HUES48 (cell line): ENCODE data around the gene HS6ST2.
A peak's percentile ranks its signal among the peaks of the same experiment; 100 is the strongest.

ENCODE experiments used
- H3K27ac ChIP-seq: one replicate; pipeline ENCODE4 v1.7.0; 2013; ENCODE audit warnings: low read depth, low read length, inconsistent platforms
- H3K27me3 ChIP-seq: 2 replicates; pipeline ENCODE4 v1.6.1; 2013; ENCODE audit warnings: mild to moderate bottlenecking, low read length; ENCODE audit not compliant: control insufficient read depth, insufficient read depth
- H3K36me3 ChIP-seq: 2 replicates; pipeline ENCODE4 v1.6.1; 2013; ENCODE audit warnings: low read length; ENCODE audit not compliant: control insufficient read depth, insufficient read depth
- H3K4me1 ChIP-seq: 2 replicates; pipeline ENCODE4 v1.6.1; 2013; ENCODE audit warnings: mild to moderate bottlenecking, low read length; ENCODE audit not compliant: control insufficient read depth, insufficient read depth
- H3K4me3 ChIP-seq: 2 replicates; pipeline ENCODE4 v1.5.1; 2013; ENCODE audit warnings: mild to moderate bottlenecking, low read depth, low read length
- H3K9ac ChIP-seq: 2 replicates; pipeline ENCODE4 v1.6.1; 2013; ENCODE audit warnings: mild to moderate bottlenecking, low read depth, low read length, moderate library complexity
- H3K9me3 ChIP-seq: 2 replicates; pipeline ENCODE4 v1.6.1; 2013; ENCODE audit warnings: low read length; ENCODE audit not compliant: control insufficient read depth, insufficient read depth

HS6ST2 gene

GRCh38 chrX:132676102-132676501, 282.3 kb downstream of the HS6ST2 start:
- Histone ChIP-seq H3K9me3 (peaks cover 2% of the 10 kb centered on the region; the same call in 1 of the 2 replicates), H3K9ac (no peak overlapping the region), H3K4me1 (peaks cover 37% of the 10 kb centered on the region), H3K36me3 (no peaks in the 10 kb centered on the region), H3K27me3 (peaks cover 69% of the 10 kb centered on the region), H3K4me3 (no peak overlapping the region), H3K27ac (peak overlapping the region; percentile 24)

- Histone ChIP-seq H3K9ac (no peak overlapping the region), H3K4me1 (peaks cover 51% of the 10 kb centered on the region), H3K27ac (no peak overlapping the region), H3K9me3 (no peaks in the 10 kb centered on the region), H3K27me3 (peaks cover 94% of the 10 kb centered on the region), H3K4me3 (no peak overlapping the region), H3K36me3 (no peaks in the 10 kb centered on the region)
These were observed 285.1 kb downstream of the HS6ST2 start for GRCh38 chrX:132673331-132673730.

DNA sequence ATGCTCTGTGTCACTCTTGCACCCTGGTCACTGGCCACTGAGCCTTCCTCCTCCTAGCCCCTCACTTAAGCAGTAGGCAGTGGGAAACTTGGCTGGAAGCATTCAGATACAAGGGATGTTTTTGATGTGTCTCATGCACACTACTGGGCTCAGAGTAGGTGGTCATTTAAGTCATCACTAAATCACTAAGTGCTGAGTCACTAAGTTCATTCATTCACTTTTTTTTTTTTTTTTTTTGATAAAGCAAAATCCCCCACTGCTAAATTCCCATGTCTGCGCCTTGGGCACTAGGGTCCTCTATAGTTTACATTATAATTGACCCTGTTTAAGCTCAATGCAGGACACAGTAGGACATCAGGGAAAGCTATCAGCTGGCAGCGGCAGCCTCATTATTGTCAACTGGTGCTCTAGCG, 287.2 kb downstream of the HS6ST2 start:
- no peak overlapping the region for H3K4me3 ChIP-seq
- H3K36me3 ChIP-seq = no peaks in the 10 kb centered on the region
- peak overlapping the region; percentile 63 for H3K27ac ChIP-seq
- peaks cover 98% of the 10 kb centered on the region for H3K27me3 ChIP-seq
- no peak overlapping the region for H3K9ac ChIP-seq
- H3K9me3 ChIP-seq = no peaks in the 10 kb centered on the region
- H3K4me1 ChIP-seq = peaks cover 38% of the 10 kb centered on the region

- peaks cover 35% of the 10 kb centered on the region for H3K4me1 ChIP-seq
- no peak overlapping the region for H3K4me3 ChIP-seq
- no peak overlapping the region for H3K9ac ChIP-seq
- H3K27me3 ChIP-seq = peaks cover 94% of the 10 kb centered on the region
- no peaks in the 10 kb centered on the region for H3K9me3 ChIP-seq
- H3K36me3 ChIP-seq = no peaks in the 10 kb centered on the region
- no peak overlapping the region for H3K27ac ChIP-seq
These were observed 289.3 kb downstream of the HS6ST2 start for GRCh38 chrX:132669142-132669541.

GRCh38 chrX:132668178-132668577, 290.3 kb downstream of the HS6ST2 start:
- peaks cover 89% of the 10 kb centered on the region for H3K27me3 ChIP-seq
- no peak overlapping the region for H3K9ac ChIP-seq
- H3K4me3 ChIP-seq = no peak overlapping the region
- peaks cover 28% of the 10 kb centered on the region for H3K4me1 ChIP-seq
- H3K9me3 ChIP-seq = no peaks in the 10 kb centered on the region
- H3K36me3 ChIP-seq = no peaks in the 10 kb centered on the region
- no peak overlapping the region for H3K27ac ChIP-seq

DNA sequence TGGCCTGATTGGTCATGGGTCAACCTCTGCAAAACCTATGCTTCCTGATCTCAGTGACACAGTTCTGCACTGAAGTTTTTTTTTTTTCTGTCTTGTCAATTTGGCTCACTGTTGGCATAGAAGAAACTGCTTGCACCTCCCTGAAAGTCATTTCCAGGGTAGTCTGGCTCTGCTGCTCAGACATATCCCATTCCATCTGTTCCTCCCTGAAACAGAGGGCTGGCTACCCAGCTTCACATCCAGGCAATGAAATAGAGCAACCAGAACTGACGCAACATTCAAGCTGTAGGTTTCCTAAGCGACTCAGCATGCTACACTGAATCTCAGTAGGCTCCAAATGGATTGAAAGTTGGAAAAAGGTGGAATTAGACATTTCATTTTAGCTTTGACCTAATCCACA, 292.8 kb downstream of the HS6ST2 start:
- H3K36me3 ChIP-seq = no peaks in the 10 kb centered on the region
- H3K27me3 ChIP-seq = peaks cover 84% of the 10 kb centered on the region
- no peak overlapping the region for H3K27ac ChIP-seq
- H3K4me3 ChIP-seq = no peak overlapping the region
- H3K9me3 ChIP-seq = no peaks in the 10 kb centered on the region
- H3K9ac ChIP-seq = no peak overlapping the region
- peaks cover 9% of the 10 kb centered on the region; the same call in 1 of the 2 replicates for H3K4me1 ChIP-seq

GRCh38 chrX:132664273-132664672, 294.2 kb downstream of the HS6ST2 start:
- peaks cover 73% of the 10 kb centered on the region for H3K27me3 ChIP-seq
- H3K9me3 ChIP-seq = no peaks in the 10 kb centered on the region
- H3K4me1 ChIP-seq = 0 out of 2 replicates have a peak, but pooled peaks cover 6% of the 10 kb centered on the region

DNA sequence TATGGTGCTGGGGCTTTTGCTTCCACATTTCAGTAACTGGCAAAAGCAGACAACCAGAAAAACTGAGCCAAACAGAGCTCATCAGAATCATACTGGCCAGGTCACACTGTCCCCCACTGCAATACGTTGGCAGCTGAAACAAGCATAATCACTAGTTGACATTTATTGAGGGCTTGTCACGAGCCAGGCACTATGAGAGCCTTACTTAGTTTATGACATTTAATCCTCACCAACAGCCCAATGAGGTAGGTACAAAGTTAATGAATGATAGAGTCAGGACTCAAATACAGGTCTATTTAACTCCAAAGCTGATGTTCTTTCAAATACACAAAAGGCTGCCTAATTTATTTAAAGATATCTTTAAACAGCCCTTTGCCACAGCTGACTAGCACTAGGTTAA, 295.6 kb downstream of the HS6ST2 start:
- Histone ChIP-seq H3K27ac (no peak overlapping the region), H3K9me3 (no peaks in the 10 kb centered on the region), H3K4me3 (no peak overlapping the region), H3K4me1 (no peaks in the 10 kb centered on the region), H3K27me3 (peaks cover 59% of the 10 kb centered on the region), H3K36me3 (no peaks in the 10 kb centered on the region), H3K9ac (no peak overlapping the region)

More at GRCh38 chrX:132664273-132664672, 294.2 kb downstream of the HS6ST2 start:
- Histone ChIP-seq H3K9ac (no peak overlapping the region), H3K4me3 (no peak overlapping the region), H3K27ac (no peak overlapping the region), H3K36me3 (no peaks in the 10 kb centered on the region)

DNA sequence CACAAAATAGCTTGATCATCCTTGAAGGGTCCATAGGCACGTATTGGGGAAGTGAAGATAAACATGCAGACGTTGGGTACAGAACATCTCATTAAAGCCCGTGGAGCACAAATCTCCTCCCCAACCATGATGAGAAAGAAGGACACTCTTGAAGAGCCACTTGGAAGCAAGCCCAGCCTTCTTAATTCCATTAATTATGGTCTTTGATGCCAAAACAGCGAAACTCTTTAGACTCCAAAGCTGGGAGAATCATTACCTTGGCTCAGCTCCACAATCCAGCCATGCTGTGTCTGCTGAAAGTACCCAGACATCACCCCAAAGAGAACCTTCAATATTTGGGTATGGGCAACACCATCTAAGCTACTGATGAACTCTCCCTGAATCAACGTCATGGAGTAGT, 300.6 kb downstream of the HS6ST2 start:
- Histone ChIP-seq H3K9me3 (no peaks in the 10 kb centered on the region), H3K9ac (no peak overlapping the region), H3K36me3 (no peaks in the 10 kb centered on the region), H3K4me1 (peaks cover 9% of the 10 kb centered on the region; the same call in 1 of the 2 replicates), H3K27me3 (peaks cover 18% of the 10 kb centered on the region), H3K4me3 (no peak overlapping the region), H3K27ac (no peak overlapping the region)

DNA sequence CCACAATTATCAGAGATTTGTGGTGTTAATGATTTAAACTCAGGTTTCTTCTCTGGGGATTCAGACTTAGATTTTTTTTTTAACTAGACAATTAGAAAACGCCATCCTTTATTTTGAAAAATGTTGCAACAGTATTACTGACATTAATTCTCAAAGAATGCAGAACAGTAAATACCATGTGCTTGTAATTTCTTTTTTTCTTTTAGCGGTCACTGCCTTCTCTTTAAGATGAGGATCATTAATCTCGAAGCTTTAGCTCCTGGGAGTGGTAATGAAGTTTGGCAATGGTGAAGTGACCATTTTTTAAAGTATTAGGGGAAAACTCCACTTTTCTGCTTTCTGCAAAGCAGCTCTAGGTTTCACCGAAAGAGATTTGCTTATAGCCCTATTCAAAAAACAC, 305.6 kb downstream of the HS6ST2 start:
- peaks cover 25% of the 10 kb centered on the region for H3K4me1 ChIP-seq
- no peaks in the 10 kb centered on the region for H3K9me3 ChIP-seq
- H3K36me3 ChIP-seq = no peaks in the 10 kb centered on the region
- no peak overlapping the region for H3K9ac ChIP-seq
- H3K27me3 ChIP-seq = peaks cover 5% of the 10 kb centered on the region; the same call in 1 of the 2 replicates
- no peak overlapping the region for H3K27ac ChIP-seq
- no peak overlapping the region for H3K4me3 ChIP-seq

- H3K27ac ChIP-seq = peak overlapping the region; percentile 79
- H3K9me3 ChIP-seq = no peaks in the 10 kb centered on the region
- no peaks in the 10 kb centered on the region for H3K36me3 ChIP-seq
- H3K9ac ChIP-seq = no peak overlapping the region
- peaks cover 21% of the 10 kb centered on the region for H3K4me1 ChIP-seq
- peaks cover 8% of the 10 kb centered on the region; the same call in 1 of the 2 replicates for H3K27me3 ChIP-seq
- no peak overlapping the region; the same call in 1 of the 2 replicates for H3K4me3 ChIP-seq
These were observed 306.9 kb downstream of the HS6ST2 start for GRCh38 chrX:132651421-132652086.
